Mucosa of rectum (tissue), 2 donors: Measurements from ENCODE around the gene FILIP1.

ENCODE experiments used
- H3K27ac ChIP-seq, 2 donors: one replicate each; pipeline ENCODE4 v1.7.0; 2013; ENCODE audit warnings: inconsistent platforms in 2 of 2, low read depth in 2 of 2, low read length in 2 of 2
- H3K27me3 ChIP-seq, 2 donors: one replicate each; pipeline ENCODE4 v1.7.0; 2013; ENCODE audit warnings: low read length in 2 of 2; ENCODE audit not compliant: control insufficient read depth in 2 of 2, insufficient read depth in 2 of 2
- H3K36me3 ChIP-seq, 2 donors: one replicate each; pipeline ENCODE4 v1.7.0; 2013; ENCODE audit warnings: low read length in 2 of 2; ENCODE audit not compliant: control insufficient read depth in 2 of 2, insufficient read depth in 2 of 2
- H3K4me1 ChIP-seq, 2 donors: one replicate each; pipeline ENCODE4 v1.7.0; 2013; ENCODE audit warnings: low read length in 2 of 2, mild to moderate bottlenecking in 1 of 2; ENCODE audit not compliant: control insufficient read depth in 2 of 2, insufficient read depth in 2 of 2
- H3K4me3 ChIP-seq, 2 donors: one replicate each; pipeline ENCODE4 v1.7.0; 2013; ENCODE audit warnings: low read length in 2 of 2
- H3K9ac ChIP-seq, 2 donors: one replicate each; pipeline ENCODE4 v1.7.0; 2013; ENCODE audit warnings: low read length in 2 of 2, low read depth in 1 of 2, mild to moderate bottlenecking in 1 of 2
- H3K9me3 ChIP-seq, 2 donors: one replicate each; pipeline ENCODE4 v1.7.0; 2013; ENCODE audit warnings: low read length in 2 of 2; ENCODE audit not compliant: control insufficient read depth in 2 of 2
- donor health status: healthy.
- donor health status: Normal muscosa, but diverticular disease.

FILIP1 gene

DNA sequence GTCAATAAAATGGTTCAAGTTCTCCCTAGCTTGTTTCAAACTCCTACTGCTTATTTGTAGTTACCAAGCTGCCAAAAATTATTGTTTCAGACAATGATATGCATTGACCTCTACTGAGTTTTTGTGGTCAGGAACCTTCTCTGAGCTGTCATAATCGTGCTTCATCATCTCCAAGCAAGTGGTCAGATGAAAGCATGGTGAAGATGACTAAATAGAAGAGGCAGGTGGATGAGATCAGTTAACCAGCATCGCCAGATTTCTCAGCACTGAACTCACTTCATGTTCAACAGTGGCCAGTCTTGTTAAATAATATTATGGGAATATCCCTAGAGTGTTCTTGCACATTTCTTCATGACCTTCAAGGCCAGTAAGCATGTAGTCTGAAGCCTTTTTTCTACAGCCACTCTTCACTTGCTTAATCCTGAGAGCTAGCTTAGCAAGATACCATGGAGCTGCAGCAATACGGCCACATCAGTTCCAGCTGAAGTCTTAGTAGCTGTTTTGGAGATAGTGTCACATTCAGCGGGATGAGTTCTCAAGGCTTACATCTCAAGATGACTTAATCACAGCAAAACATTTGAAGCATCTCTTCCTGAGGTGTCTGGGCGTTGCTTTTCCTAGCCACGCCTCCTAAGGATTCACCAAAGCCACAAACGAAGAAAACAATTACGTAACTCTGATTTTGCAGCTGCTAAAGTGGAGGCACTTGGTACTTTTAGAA, 107.4 kb downstream of the FILIP1 start:
- Histone ChIP-seq H3K4me1 (no peaks in the 10 kb centered on the region), H3K9me3 (no peaks in the 10 kb centered on the region), H3K4me3 (no peak overlapping the region), H3K9ac (no peak overlapping the region), H3K27me3 (no peaks in the 10 kb centered on the region), H3K27ac (no peak overlapping the region), H3K36me3 (no peaks in the 10 kb centered on the region)

DNA sequence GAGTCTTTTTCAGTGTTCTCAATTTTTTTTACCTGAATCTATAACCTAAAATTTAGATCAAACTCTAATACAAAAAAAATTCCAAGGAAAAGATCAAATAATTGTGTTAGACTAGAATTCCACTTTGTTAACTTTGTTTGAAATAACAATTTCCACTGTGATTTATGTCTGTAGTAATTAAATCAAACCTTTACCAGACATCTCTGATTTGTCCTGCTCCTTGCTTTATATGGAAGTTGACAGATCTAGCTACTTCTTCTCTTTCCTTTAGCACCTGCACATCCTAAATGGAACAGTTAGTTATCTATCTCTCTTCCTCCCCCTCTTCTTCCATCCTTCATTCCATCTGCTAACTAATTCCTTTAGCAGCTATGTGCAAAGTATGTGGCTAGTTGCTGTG, 109.5 kb downstream of the FILIP1 start:
- no peaks in the 10 kb centered on the region for H3K4me1 ChIP-seq
- no peak overlapping the region for H3K27ac ChIP-seq
- H3K36me3 ChIP-seq = no peaks in the 10 kb centered on the region
- H3K9ac ChIP-seq = no peak overlapping the region
- H3K27me3 ChIP-seq = no peaks in the 10 kb centered on the region
- H3K4me3 ChIP-seq = no peak overlapping the region
- no peaks in the 10 kb centered on the region for H3K9me3 ChIP-seq

DNA sequence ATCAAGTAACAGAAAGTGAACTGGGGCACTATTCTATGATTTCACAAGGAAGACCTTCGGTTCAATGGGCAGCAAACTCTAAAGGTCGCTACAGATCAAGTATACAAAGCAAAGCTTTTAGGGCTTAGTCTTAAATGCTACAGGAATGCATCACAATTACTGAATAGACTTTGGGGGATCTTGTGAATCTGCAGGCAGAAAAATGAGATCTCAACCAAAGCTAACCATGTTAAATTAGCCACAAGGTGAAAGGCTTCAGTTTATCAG, 111.0 kb downstream of the FILIP1 start:
- Histone ChIP-seq H3K9ac (no peak overlapping the region), H3K4me3 (no peak overlapping the region), H3K27ac (no peak overlapping the region), H3K36me3 (no peaks in the 10 kb centered on the region), H3K27me3 (no peaks in the 10 kb centered on the region), H3K4me1 (no peaks in the 10 kb centered on the region), H3K9me3 (no peaks in the 10 kb centered on the region)

DNA sequence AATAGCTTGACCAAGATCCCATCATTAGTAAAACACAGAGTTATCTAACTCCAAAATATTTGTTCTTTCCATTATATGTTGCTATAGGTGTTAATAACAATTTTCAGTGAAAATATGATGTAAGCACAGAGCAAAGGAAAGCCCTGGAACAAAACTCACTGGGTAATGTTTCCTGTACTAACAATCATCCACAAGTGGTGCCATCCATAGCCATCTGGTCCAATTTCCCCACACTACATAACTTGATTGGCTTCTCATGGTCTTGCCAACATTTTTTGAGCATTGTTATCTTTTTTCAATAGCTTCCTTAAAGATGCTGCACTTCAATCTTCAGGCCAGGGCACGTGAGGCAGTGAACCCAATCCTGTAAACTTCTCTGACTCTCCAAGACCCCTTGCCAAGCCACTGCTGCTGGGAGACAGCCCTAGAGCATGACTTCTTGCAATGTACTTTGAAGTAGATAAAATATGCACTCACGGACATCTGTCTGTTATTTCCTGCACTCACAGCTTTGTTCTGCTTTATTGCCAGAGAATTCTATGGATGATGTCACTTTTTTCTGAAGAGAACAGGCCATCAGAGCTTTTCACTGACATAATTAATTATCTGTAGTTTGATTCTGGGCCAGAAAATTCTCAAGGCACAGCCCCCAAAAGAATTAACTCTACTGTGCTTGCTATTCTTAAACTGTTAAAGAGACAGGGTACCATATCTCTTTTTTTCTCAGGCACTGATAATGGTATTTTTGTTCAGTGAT, 111.5 kb downstream of the FILIP1 start:
- Histone ChIP-seq H3K36me3 (no peaks in the 10 kb centered on the region), H3K9ac (no peak overlapping the region), H3K27me3 (no peaks in the 10 kb centered on the region), H3K4me3 (no peak overlapping the region), H3K4me1 (no peaks in the 10 kb centered on the region), H3K9me3 (no peaks in the 10 kb centered on the region), H3K27ac (no peak overlapping the region)

DNA sequence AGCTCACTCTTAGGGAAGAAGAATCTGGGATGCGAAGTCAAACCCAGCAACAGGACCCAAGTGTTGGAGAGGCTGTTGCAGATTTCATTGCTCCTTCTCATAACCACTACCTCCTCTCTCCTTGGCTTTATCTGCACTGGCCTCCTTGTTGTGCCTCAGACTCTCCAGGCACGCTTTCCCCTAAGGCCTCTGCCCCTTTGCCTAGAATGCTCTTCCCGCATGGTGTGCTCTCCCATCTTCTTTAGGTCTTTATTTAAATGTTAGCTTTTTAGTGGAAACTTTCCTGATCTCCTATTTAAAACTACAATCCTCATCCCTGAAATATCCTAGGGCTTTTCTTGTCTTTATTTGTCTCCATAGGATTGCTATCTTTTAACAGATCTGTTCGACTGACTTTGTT, 114.1 kb downstream of the FILIP1 start:
- H3K4me1 ChIP-seq = no peaks in the 10 kb centered on the region
- H3K27ac ChIP-seq = no peak overlapping the region
- no peaks in the 10 kb centered on the region for H3K9me3 ChIP-seq
- H3K27me3 ChIP-seq = no peaks in the 10 kb centered on the region
- H3K36me3 ChIP-seq = no peaks in the 10 kb centered on the region
- no peak overlapping the region for H3K4me3 ChIP-seq
- H3K9ac ChIP-seq = no peak overlapping the region

DNA sequence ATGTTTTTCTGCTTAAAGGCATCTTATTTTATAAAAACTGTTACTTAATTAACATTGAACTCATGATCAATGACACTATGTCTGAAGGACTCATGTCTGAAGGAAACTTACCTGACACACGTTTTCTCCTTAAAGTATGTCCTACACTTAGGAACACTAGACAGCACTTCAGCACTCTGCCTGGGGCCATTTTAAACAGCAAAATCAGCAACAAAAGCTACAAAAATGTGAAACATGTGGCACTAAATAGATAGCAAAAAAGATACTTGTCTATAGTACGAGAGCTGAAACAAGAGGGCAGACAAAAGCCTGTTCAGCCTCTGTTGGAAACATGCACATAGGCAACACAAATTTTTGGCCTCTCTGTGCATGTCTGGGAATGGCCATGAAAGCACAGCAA, 115.5 kb downstream of the FILIP1 start:
- no peak overlapping the region for H3K27ac ChIP-seq
- H3K9ac ChIP-seq = no peak overlapping the region
- no peaks in the 10 kb centered on the region for H3K9me3 ChIP-seq
- H3K4me3 ChIP-seq = no peak overlapping the region
- H3K27me3 ChIP-seq = no peaks in the 10 kb centered on the region
- no peaks in the 10 kb centered on the region for H3K36me3 ChIP-seq
- H3K4me1 ChIP-seq = no peaks in the 10 kb centered on the region

DNA sequence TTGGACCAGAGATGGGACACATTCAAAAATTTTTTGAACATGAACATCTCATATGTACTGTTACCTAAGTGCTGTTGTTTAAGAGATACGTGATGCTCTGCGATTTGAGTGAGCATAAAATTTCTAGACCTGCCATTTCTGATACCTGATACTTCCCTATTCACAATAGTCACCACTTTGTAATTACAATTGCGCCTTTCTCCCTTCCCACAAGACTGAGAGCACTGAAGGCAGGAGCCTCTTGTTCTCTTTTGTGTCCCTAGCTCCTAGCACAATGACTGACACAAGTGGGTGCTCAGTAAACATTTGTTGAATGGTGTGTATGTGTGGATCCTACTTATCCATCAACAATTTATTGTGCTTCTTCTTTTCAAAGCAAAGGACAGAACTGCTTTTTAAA, 116.2 kb downstream of the FILIP1 start:
- Histone ChIP-seq H3K27me3 (no peaks in the 10 kb centered on the region), H3K27ac (no peak overlapping the region), H3K4me3 (no peak overlapping the region), H3K9ac (no peak overlapping the region), H3K36me3 (no peaks in the 10 kb centered on the region), H3K9me3 (no peaks in the 10 kb centered on the region), H3K4me1 (no peaks in the 10 kb centered on the region)

DNA sequence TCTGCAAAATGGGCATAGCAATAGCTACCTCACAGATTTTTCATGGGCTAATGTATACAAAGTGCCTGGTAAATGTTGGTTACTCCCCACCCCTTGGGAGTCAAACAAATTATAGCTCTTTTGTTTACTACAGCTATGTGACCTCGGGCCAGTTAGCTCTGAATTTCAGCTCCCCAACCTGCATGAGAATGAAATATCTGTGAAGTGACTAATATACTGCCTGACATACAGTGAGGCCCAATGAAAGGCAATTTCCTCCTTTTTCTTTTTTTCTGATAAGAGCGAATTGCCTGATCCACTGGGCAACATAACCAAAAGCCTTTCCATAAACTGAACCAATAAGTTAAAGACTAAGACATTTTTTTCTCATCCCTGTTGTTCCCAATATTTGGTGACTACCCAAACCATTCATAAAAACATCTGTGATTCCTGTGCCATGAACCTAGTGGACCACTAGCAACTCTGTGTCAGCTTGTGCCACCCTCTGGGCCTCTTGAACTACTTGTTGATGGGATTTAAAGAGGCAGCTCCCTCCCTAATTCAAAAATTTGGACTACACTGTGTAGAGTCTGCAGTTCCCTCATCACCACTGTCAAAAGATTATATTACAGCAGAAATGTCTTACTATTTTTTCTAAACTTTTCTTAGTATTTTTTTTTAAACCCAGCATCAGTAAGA, 117.1 kb downstream of the FILIP1 start:
- Histone ChIP-seq H3K9ac (no peak overlapping the region), H3K4me1 (no peaks in the 10 kb centered on the region), H3K36me3 (no peaks in the 10 kb centered on the region), H3K9me3 (no peaks in the 10 kb centered on the region), H3K4me3 (no peak overlapping the region), H3K27ac (no peak overlapping the region), H3K27me3 (no peaks in the 10 kb centered on the region)

DNA sequence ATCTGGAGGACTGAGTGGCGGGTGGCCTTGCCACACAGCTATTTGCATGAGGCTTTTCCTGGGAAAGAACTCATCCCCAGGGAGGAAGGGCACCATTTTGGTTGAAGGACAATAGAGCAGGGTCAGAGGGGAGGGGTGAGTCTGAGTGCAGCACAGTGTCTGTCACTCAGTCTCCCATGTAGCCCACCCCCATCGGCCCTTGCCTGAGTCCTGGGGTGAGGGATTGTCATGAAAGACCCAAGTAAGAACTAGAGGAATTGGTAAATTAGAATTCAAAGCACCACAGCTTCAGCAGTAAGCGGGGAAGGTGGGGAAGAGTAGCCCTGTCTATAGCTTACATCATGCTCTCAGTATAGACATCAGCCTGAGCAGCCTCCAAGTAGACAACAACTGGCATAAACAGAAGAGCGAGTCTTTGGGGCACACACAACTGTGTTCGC, 118.6 kb downstream of the FILIP1 start:
- Histone ChIP-seq H3K27ac (no peak overlapping the region), H3K9me3 (no peaks in the 10 kb centered on the region), H3K4me3 (no peak overlapping the region), H3K27me3 (no peaks in the 10 kb centered on the region), H3K4me1 (no peaks in the 10 kb centered on the region), H3K36me3 (no peaks in the 10 kb centered on the region), H3K9ac (no peak overlapping the region)

DNA sequence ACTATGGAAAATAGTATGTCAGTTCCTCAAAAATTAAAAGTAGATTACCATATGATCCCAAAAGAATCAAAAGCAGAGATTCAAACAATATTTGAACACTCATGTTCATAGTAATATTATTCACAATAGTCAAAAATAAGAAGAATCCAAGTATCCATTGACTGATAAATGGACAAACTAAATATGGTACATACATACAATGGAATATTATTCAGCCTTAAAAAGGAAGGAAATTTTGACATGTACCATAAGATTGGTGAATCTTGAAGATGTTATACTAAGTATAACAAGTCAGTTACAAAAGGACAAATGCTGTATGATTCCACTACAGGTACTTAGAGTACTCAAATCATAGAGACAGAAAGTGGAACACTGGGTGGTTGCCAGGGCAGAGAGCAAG, 120.7 kb downstream of the FILIP1 start:
- H3K27ac ChIP-seq = no peak overlapping the region
- no peak overlapping the region for H3K9ac ChIP-seq
- no peak overlapping the region for H3K4me3 ChIP-seq
- no peaks in the 10 kb centered on the region for H3K27me3 ChIP-seq
- H3K4me1 ChIP-seq = no peaks in the 10 kb centered on the region
- H3K9me3 ChIP-seq = no peaks in the 10 kb centered on the region
- no peaks in the 10 kb centered on the region for H3K36me3 ChIP-seq
